OCI-LY3 (cell line): Measurements from ENCODE around the gene EXOC6.

Experiments used
- H2AFZ ChIP-seq: fragments of 200-600, 300-600 bp; shearing (Covaris generic); 2 replicates; pipeline ENCODE4 v1.6.0; 2014; ENCODE audit warnings: antibody characterized with exemption, low read depth, low read length
- H3K27ac ChIP-seq: fragments of 200-600, 300-600 bp; sonication (generic); 2 replicates; pipeline ENCODE4 v1.5.1; 2014; ENCODE audit warnings: mild to moderate bottlenecking, low read length, moderate library complexity, mixed read lengths
- H3K27me3 ChIP-seq: fragments of 200-600, 300-600 bp; sonication (generic); 2 replicates; pipeline ENCODE4 v1.6.1; 2014; ENCODE audit warnings: low read depth, low read length, mixed read lengths
- H3K36me3 ChIP-seq: fragments of 200-600, 300-600 bp; sonication (generic); replicated peaks from 2 replicates; pipeline ENCODE3; 2014; ENCODE audit warnings: low read depth, low read length, mixed read lengths
- H3K4me1 ChIP-seq: fragments of 300-600, 200-600 bp; sonication (generic); 2 replicates; pipeline ENCODE4 v1.6.1; 2014; ENCODE audit warnings: low read length, mixed read lengths
- H3K4me2 ChIP-seq: fragments of 200-600, 300-600 bp; sonication (generic); 2 replicates; pipeline ENCODE4 v1.6.1; 2014; ENCODE audit warnings: low read length, mixed read lengths
- H3K4me3 ChIP-seq: fragments of 300-600, 200-600 bp; sonication (generic); 2 replicates; pipeline ENCODE4 v1.5.1; 2014; ENCODE audit warnings: antibody characterized with exemption, mild to moderate bottlenecking, low read length, moderate library complexity
- H3K79me2 ChIP-seq: fragments of 300-600, 200-600 bp; shearing (Covaris generic); 2 replicates; pipeline ENCODE4 v1.6.1; 2014; ENCODE audit warnings: mild to moderate bottlenecking, low read length, mixed read lengths
- H3K9ac ChIP-seq: fragments of 300-600, 200-600 bp; shearing (Covaris generic); 2 replicates; pipeline ENCODE4 v1.6.0; 2014; ENCODE audit warnings: mild to moderate bottlenecking, low read length, moderate library complexity
- H3K9me3 ChIP-seq: fragments of 200-600, 300-600 bp; shearing (Covaris generic); 2 replicates; pipeline ENCODE4 v1.6.1; 2014; ENCODE audit warnings: low read length, mixed read lengths; ENCODE audit not compliant: insufficient read depth
- H4K20me1 ChIP-seq: fragments of 200-600, 300-600 bp; sonication (generic); 2 replicates; pipeline ENCODE4 v1.6.1; 2016; ENCODE audit warnings: low read length, mixed read lengths; ENCODE audit not compliant: insufficient read depth
- CTCF ChIP-seq: fragments of 200-600, 300-600 bp; sonication (generic); IDR thresholded peaks from 2 replicates; pipeline ENCODE4 v1.5.1; 2014; ENCODE audit warnings: antibody characterized with exemption, low read length, low read depth
- EZH2phosphoT487 ChIP-seq: fragments of 200-600 bp; shearing (Covaris generic); IDR thresholded peaks from 2 replicates; pipeline ENCODE4 v1.6.1; 2018; ENCODE audit warnings: antibody characterized with exemption, mixed run types, low read depth

EXOC6 gene

DNA sequence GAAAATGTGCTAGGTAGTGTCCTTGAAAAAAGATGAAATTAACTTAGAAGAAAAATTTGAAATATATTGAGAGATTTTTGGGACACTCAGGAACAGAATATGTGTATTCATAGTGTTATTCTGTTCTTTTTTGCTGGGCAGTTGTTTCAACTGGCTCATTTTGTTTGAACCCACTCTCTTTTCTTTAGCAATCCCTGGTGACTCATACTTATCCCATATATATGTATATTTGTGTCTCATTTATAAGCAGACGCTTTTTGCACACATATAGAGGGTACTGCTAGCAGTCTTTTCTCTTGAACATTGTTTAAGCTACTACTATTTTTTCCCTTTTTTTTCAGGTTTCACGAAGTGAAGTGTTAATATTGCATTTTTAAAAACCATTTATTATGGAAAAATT lies 1.9 kb downstream of the EXOC6 start:
- no peak overlapping the region for H3K4me2 ChIP-seq
- no peak overlapping the region for H3K27ac ChIP-seq
- H3K9me3 ChIP-seq = no peaks in the 10 kb centered on the region
- H3K9ac ChIP-seq = no peak overlapping the region
- H3K36me3 ChIP-seq = no peaks in the 10 kb centered on the region
- no peak overlapping the region for H2AFZ ChIP-seq
- no peaks in the 10 kb centered on the region for H4K20me1 ChIP-seq
- H3K27me3 ChIP-seq = no peaks in the 10 kb centered on the region
- no peak overlapping the region for H3K4me3 ChIP-seq
- TF ChIP-seq EZH2phosphoT487 (no peak), CTCF (no peak)
- peaks cover 22% of the 10 kb centered on the region for H3K79me2 ChIP-seq
- peaks cover 24% of the 10 kb centered on the region for H3K4me1 ChIP-seq

DNA sequence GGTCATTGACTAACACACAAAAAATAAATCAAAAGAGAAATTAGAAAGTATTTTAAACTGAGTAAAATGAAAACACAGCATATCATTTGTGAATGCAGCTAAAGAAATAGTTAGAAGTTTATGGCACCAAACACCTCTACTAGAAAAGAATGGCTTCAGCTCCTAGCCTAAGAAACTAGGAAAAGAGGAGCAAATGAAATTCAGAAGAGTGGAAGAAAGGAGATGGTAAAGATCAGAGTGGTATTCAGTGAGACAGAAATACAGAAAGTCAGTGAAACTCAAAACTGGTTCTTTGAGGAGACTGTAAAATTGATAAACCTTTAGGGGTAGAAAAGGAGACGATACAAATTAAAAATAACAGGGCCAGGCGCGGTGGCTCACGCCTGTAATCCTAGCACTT lies 2.7 kb downstream of the EXOC6 start:
- H4K20me1 ChIP-seq = no peaks in the 10 kb centered on the region
- H3K27ac ChIP-seq = no peak overlapping the region
- no peaks in the 10 kb centered on the region for H3K36me3 ChIP-seq
- H3K79me2 ChIP-seq = peaks cover 23% of the 10 kb centered on the region
- no peak overlapping the region for H3K4me2 ChIP-seq
- TF ChIP-seq CTCF (no peak), EZH2phosphoT487 (no peak)
- H3K9me3 ChIP-seq = no peaks in the 10 kb centered on the region
- H3K4me1 ChIP-seq = peaks cover 22% of the 10 kb centered on the region
- H2AFZ ChIP-seq = no peak overlapping the region
- no peak overlapping the region for H3K4me3 ChIP-seq
- no peak overlapping the region for H3K9ac ChIP-seq
- H3K27me3 ChIP-seq = no peaks in the 10 kb centered on the region

GRCh38 chr10:92855560-92855959 lies 7.2 kb downstream of the EXOC6 start:
- peaks cover 36% of the 10 kb centered on the region for H3K79me2 ChIP-seq

GRCh38 chr10:92857904-92858514 lies 9.7 kb downstream of the EXOC6 start:
- peaks cover 5% of the 10 kb centered on the region for H3K36me3 ChIP-seq
- H3K27me3 ChIP-seq = no peaks in the 10 kb centered on the region
- no peaks in the 10 kb centered on the region for H4K20me1 ChIP-seq
- no peak overlapping the region for H3K4me2 ChIP-seq
- H3K79me2 ChIP-seq = peaks cover 48% of the 10 kb centered on the region
- no peak overlapping the region for H3K27ac ChIP-seq
- peaks cover 5% of the 10 kb centered on the region; the same call in 1 of the 2 replicates for H3K9me3 ChIP-seq
- H2AFZ ChIP-seq = no peak overlapping the region
- TF ChIP-seq EZH2phosphoT487 (no peak), CTCF (no peak)
- H3K9ac ChIP-seq = no peak overlapping the region
- H3K4me1 ChIP-seq = no peaks in the 10 kb centered on the region
- H3K4me3 ChIP-seq = no peak overlapping the region

More at GRCh38 chr10:92855560-92855959, 7.2 kb downstream of the EXOC6 start:
- Histone ChIP-seq H3K36me3 (peaks cover 5% of the 10 kb centered on the region), H3K9ac (no peak overlapping the region), H3K4me3 (no peak overlapping the region), H3K27me3 (no peaks in the 10 kb centered on the region), H4K20me1 (no peaks in the 10 kb centered on the region), H2AFZ (no peak overlapping the region), H3K27ac (no peak overlapping the region), H3K4me1 (no peaks in the 10 kb centered on the region), H3K9me3 (peaks cover 5% of the 10 kb centered on the region; the same call in 1 of the 2 replicates), H3K4me2 (no peak overlapping the region)
- TF ChIP-seq CTCF = no peak
- no peak for TF ChIP-seq EZH2phosphoT487
